WI38 (cell line): ENCODE results near the gene KRT79.

Experiments used
- H3K4me3 ChIP-seq: 2 replicates; pipeline ENCODE4 v1.5.1; 2011; ENCODE audit warnings: low read depth, mild to moderate bottlenecking, control low read depth, low read length
- TF ChIP-seq, protein P1 (sequence below): IDR thresholded peaks from 2 replicates; pipeline ENCODE4 v1.5.1; 2012; ENCODE audit warnings: low read depth, mild to moderate bottlenecking, control low read depth, low read length

The KRT79 gene

GRCh38 chr12:52846356-52846970 lies 12.4 kb upstream of the KRT79 start:
- H3K4me3 ChIP-seq = no peak overlapping the region
- TF ChIP-seq, protein P1, sequence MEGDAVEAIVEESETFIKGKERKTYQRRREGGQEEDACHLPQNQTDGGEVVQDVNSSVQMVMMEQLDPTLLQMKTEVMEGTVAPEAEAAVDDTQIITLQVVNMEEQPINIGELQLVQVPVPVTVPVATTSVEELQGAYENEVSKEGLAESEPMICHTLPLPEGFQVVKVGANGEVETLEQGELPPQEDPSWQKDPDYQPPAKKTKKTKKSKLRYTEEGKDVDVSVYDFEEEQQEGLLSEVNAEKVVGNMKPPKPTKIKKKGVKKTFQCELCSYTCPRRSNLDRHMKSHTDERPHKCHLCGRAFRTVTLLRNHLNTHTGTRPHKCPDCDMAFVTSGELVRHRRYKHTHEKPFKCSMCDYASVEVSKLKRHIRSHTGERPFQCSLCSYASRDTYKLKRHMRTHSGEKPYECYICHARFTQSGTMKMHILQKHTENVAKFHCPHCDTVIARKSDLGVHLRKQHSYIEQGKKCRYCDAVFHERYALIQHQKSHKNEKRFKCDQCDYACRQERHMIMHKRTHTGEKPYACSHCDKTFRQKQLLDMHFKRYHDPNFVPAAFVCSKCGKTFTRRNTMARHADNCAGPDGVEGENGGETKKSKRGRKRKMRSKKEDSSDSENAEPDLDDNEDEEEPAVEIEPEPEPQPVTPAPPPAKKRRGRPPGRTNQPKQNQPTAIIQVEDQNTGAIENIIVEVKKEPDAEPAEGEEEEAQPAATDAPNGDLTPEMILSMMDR = no peak

DNA sequence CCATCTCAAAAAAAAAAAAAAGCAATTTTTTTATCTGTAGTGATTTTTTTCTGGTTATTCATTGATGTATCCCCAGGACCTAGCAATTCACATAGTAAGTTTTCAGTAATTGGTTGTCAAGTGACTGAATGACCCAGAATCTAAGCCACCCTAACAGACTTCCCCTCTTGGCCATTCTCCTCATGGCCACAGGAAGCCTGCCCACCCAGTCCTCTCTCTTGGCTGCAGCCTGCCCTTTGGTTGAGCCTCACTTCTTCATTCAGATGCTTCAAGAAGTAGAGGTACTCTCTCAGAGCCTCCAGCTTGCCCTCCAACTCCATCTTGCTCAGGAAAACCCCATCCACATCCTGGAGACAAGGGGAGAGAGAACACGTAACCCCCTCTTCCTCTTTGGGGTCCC lies 11.8 kb upstream of the KRT79 start:
- H3K4me3 ChIP-seq = no peak overlapping the region
- TF ChIP-seq, protein P1 = no peak

DNA sequence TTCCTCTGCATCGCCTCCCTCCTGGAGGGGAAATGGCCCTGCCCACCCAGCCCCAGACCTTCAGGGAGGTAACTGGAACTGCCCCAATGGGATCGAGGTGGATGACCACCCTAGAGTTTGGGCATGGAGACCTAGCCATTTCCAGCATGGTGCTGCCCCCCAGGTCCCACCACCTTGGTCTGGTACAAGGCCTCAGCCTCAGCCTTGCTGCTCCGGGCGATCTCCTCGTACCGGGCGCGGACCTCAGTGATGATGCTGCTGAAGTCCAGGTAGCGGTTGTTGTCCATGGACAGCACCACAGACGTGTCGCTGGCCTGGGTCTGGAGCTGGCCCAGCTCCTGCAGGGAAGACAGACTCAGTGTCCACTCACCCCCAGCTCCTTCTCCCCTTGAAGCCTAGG lies 10.3 kb upstream of the KRT79 start:
- TF ChIP-seq, protein P1 = no peak
- H3K4me3 ChIP-seq = no peak overlapping the region

- H3K4me3 ChIP-seq = no peak overlapping the region
- TF ChIP-seq, protein P1 = no peak
Measured at GRCh38 chr12:52839436-52840105, 5.5 kb upstream of the KRT79 start.

- H3K4me3 ChIP-seq = no peak overlapping the region
- TF ChIP-seq, protein P1 = no peak
Measured at GRCh38 chr12:52838609-52839435, 4.7 kb upstream of the KRT79 start.

DNA sequence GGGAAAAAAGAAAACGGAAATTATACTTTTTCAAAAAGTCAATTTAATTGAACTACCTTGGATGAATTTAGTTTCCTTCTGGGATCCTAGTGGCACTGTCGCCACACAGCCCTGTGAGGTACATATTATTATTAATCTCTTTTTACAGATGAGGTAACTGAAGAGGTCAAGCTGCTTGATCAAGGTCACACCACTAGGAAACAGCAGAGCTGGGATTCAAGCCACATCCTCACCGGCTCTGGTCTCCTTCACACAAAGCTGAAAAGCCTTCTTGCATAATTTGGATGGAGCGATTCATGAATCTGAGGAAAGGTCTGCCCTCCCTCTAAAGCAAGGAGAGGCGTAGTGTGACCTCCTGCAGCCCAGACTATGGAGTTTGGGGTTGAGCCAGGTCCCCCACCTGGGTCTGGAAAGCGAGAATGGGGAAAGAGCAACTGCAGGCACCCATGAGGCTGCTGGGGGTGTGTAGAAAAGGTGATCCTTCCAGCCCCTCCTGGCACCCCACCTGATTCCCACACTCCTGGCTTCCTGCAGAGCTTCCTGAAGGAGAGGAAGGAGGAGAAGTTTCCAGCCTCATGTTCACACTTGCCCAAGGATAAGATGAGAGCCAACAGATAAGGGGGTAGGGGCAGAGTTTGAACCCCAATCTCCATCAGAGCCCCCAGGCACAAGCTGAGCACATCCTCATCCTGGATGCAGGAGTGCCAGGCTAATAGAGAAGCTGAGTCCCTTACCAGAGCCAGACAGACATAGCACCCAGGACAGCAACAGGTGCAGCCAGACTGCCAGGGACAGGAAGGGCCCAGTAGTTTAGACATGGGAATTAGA lies 3.9 kb upstream of the KRT79 start:
- TF ChIP-seq, protein P1 = no peak
- no peak overlapping the region for H3K4me3 ChIP-seq
